Measurements from ENCODE around the gene SLC35A2.
"Not testable (repeated sequence)": the region's sequence is repeated elsewhere in the genome, so short reads cannot be mapped to it uniquely, and the experiment has no call there.

Gene SLC35A2

GRCh38 chrX:48854121-48854804 lies 57.2 kb downstream of the SLC35A2 start:
- DNase-seq (ENCODE audit: low read depth in 2 of 2, low spot score in 1 of 2), result not testable (repeated sequence)

- DNase-seq (ENCODE audit: low read depth in 2 of 2, low spot score in 1 of 2), result not testable (repeated sequence)
Observed at GRCh38 chrX:48853494-48853893, 58.0 kb downstream of the SLC35A2 start.

All from stimulated activated CD8-positive, alpha-beta memory T cell treated with anti-CD3 and anti-CD28 coated beads, Interleukin-4, amount 100 ng/mL, for 4 hours (primary cell).